ENCODE measurements around the gene FAAP20. TPM values are rescaled to one million over a fixed set of nuclear protein-coding genes. Genes with fewer than 3 reads are reported as not detected.

FAAP20 gene
- total RNA-seq, 2 donors from 2014 or later = 18.5 to 24.3 TPM

- Histone ChIP-seq H3K36me3 (no peaks in the 10 kb centered on the region), H3K9me3 (no peaks in the 10 kb centered on the region), H3K27me3 (no peaks in the 10 kb centered on the region), H3K4me1 (no peaks in the 10 kb centered on the region), H3K4me3 (no peak overlapping the region), H3K27ac (no peak overlapping the region)
- DNase-seq (ENCODE audit: low spot score) = no peak
- no peak for TF ChIP-seq CTCF (IDR thresholded peaks at IDR 0.05)
These were observed 27.9 kb downstream of the FAAP20 start for GRCh38 chr1:2166695-2167094.

GRCh38 chr1:2166254-2166653, 28.3 kb downstream of the FAAP20 start:
- Histone ChIP-seq H3K4me1 (no peaks in the 10 kb centered on the region), H3K4me3 (no peak overlapping the region), H3K36me3 (no peaks in the 10 kb centered on the region), H3K27ac (no peak overlapping the region), H3K27me3 (no peaks in the 10 kb centered on the region), H3K9me3 (no peaks in the 10 kb centered on the region)
- DNase-seq (ENCODE audit: low spot score) = no peak
- TF ChIP-seq CTCF (IDR thresholded peaks at IDR 0.05) = no peak

- no peak for TF ChIP-seq CTCF (IDR thresholded peaks at IDR 0.05)
These were observed 28.9 kb downstream of the FAAP20 start for GRCh38 chr1:2165646-2166045.

GRCh38 chr1:2163205-2163604, 31.4 kb downstream of the FAAP20 start:
- no peak for TF ChIP-seq CTCF (IDR thresholded peaks at IDR 0.05)
- Histone ChIP-seq H3K27me3 (no peaks in the 10 kb centered on the region), H3K27ac (no peak overlapping the region), H3K9me3 (no peaks in the 10 kb centered on the region), H3K4me3 (no peak overlapping the region), H3K4me1 (no peaks in the 10 kb centered on the region), H3K36me3 (no peaks in the 10 kb centered on the region)
- no peak for DNase-seq (ENCODE audit: low spot score)

More at GRCh38 chr1:2165646-2166045, 28.9 kb downstream of the FAAP20 start:
- DNase-seq (ENCODE audit: low spot score) = no peak
- Histone ChIP-seq H3K4me3 (no peak overlapping the region), H3K4me1 (no peaks in the 10 kb centered on the region), H3K27me3 (no peaks in the 10 kb centered on the region), H3K9me3 (no peaks in the 10 kb centered on the region), H3K36me3 (no peaks in the 10 kb centered on the region), H3K27ac (no peak overlapping the region)

- no peak overlapping the region for H3K4me3 ChIP-seq
- no peak for TF ChIP-seq CTCF (IDR thresholded peaks at IDR 0.05)
- no peaks in the 10 kb centered on the region for H3K9me3 ChIP-seq
- no peaks in the 10 kb centered on the region for H3K4me1 ChIP-seq
- no peak overlapping the region for H3K27ac ChIP-seq
- DNase-seq (ENCODE audit: low spot score) = no peak
- no peaks in the 10 kb centered on the region for H3K36me3 ChIP-seq
- no peaks in the 10 kb centered on the region for H3K27me3 ChIP-seq
These were observed 33.9 kb downstream of the FAAP20 start for GRCh38 chr1:2160451-2161300.

- TF ChIP-seq CTCF (IDR thresholded peaks at IDR 0.05) = no peak
- Histone ChIP-seq H3K9me3 (no peaks in the 10 kb centered on the region), H3K27me3 (no peaks in the 10 kb centered on the region), H3K4me1 (no peaks in the 10 kb centered on the region), H3K27ac (no peak overlapping the region), H3K36me3 (no peaks in the 10 kb centered on the region), H3K4me3 (no peak overlapping the region)
- no peak for DNase-seq (ENCODE audit: low spot score)
These were observed 35.4 kb downstream of the FAAP20 start for GRCh38 chr1:2159124-2159523.

Measured in right atrium auricular region (tissue), 2 donors.